Fibroblast of lung (primary cell): ENCODE data around the gene DNAJC11. TPM values are rescaled to one million over a fixed set of nuclear protein-coding genes. Genes with fewer than 3 reads are reported as not detected.

Experiments
- DNase-seq, 2 donors: peaks; one replicate each; pipeline versions ENCODE4 v3.0.0 to v3.0.0-alpha.2; 2010; ENCODE audit warnings: low read depth in 2 of 2
- H2AFZ ChIP-seq: 2 replicates; pipeline ENCODE4 v1.5.1; 2012; ENCODE audit warnings: low read length, control low read depth, inconsistent platforms
- H3K27ac ChIP-seq: 2 replicates; pipeline ENCODE4 v1.5.1; 2011; ENCODE audit warnings: low read length, control low read depth; ENCODE audit not compliant: insufficient read depth
- H3K27me3 ChIP-seq: 2 replicates; pipeline ENCODE4 v1.5.1; 2011; ENCODE audit warnings: mild to moderate bottlenecking, low read length; ENCODE audit not compliant: control insufficient read depth, insufficient read depth
- H3K36me3 ChIP-seq: 2 replicates; pipeline ENCODE4 v1.5.1; 2011; ENCODE audit warnings: low read length; ENCODE audit not compliant: control insufficient read depth, insufficient read depth
- H3K4me1 ChIP-seq: 2 replicates; pipeline ENCODE4 v1.5.1; 2011; ENCODE audit warnings: low read length; ENCODE audit not compliant: control insufficient read depth, insufficient read depth; ENCODE audit errors: extremely low read depth
- H3K4me2 ChIP-seq: 2 replicates; pipeline ENCODE4 v1.5.1; 2011; ENCODE audit warnings: low read length, control low read depth; ENCODE audit not compliant: insufficient read depth; ENCODE audit errors: extremely low read depth
- H3K4me3 ChIP-seq, 4 experiments: fragments of 200-600 bp in 1 of 4; sonication (generic) in 1 of 4; replicated peaks in 1 of 4; 2 replicates each; pipeline ENCODE4 v1.5.1; 2011 to 2016; ENCODE audit warnings: low read length in 4 of 4, low read depth in 3 of 4, mild to moderate bottlenecking in 3 of 4, control low read depth in 2 of 4, inconsistent platforms in 1 of 4, mixed read lengths in 1 of 4; ENCODE audit not compliant: insufficient read depth in 1 of 4; ENCODE audit errors: control extremely low read depth in 1 of 4
- H3K79me2 ChIP-seq: 2 replicates; pipeline ENCODE4 v1.5.1; 2012; ENCODE audit warnings: mild to moderate bottlenecking, low read length, inconsistent platforms; ENCODE audit not compliant: control insufficient read depth, insufficient read depth
- H3K9ac ChIP-seq: 2 replicates; pipeline ENCODE4 v1.5.1; 2011; ENCODE audit warnings: mild to moderate bottlenecking, low read length, control low read depth; ENCODE audit not compliant: insufficient read depth
- H3K9me3 ChIP-seq: 2 replicates; pipeline ENCODE4 v1.5.1; 2012; ENCODE audit warnings: low read depth, low read length; ENCODE audit not compliant: control insufficient read depth, insufficient read depth
- H4K20me1 ChIP-seq: 2 replicates; pipeline ENCODE4 v1.5.1; 2011; ENCODE audit warnings: low read length; ENCODE audit not compliant: control insufficient read depth, insufficient read depth; ENCODE audit errors: extremely low read depth
- EZH2 ChIP-seq: IDR thresholded peaks from 2 replicates; pipeline ENCODE4 v1.5.1; 2012; ENCODE audit warnings: low read length, control low read depth, mild to moderate bottlenecking; ENCODE audit errors: missing control alignments
- polyA plus RNA-seq, 2 donors: library from polyadenylated mRNA; depleted of rRNA in 1 of 2; stranded (reverse) in 1 of 2; unstranded in 1 of 2; fragments of >200 nt; gene quantifications; 2 replicates each; pipeline ENCODE4 v1.2.1, GENCODE V29; 2011 to 2012; ENCODE audit warnings: missing spikeins in 1 of 2
- total RNA-seq: library from RNA; depleted of rRNA; stranded (reverse); fragments of >200 nt; gene quantifications from 2 replicates; pipeline ENCODE4 v1.2.1, GENCODE V29; 2014
- TF ChIP-seq, protein P1 (sequence below), 2 donors: IDR thresholded peaks in 1 of 2; conservative IDR thresholded peaks in 1 of 2; 1 replicate in 1 of 2; 2 replicates in 1 of 2; pipeline ENCODE4 v1.5.1; 2011 to 2012; ENCODE audit warnings: low read length in 2 of 2, control low read depth in 1 of 2, inconsistent platforms in 1 of 2, low read depth in 1 of 2, mild to moderate bottlenecking in 1 of 2

DNAJC11 gene
- total and polyA plus RNA-seq, 2 donors (not counting 1 experiment from before 2014, with no cell fraction given) = 31.8 to 35.2 TPM

DNA sequence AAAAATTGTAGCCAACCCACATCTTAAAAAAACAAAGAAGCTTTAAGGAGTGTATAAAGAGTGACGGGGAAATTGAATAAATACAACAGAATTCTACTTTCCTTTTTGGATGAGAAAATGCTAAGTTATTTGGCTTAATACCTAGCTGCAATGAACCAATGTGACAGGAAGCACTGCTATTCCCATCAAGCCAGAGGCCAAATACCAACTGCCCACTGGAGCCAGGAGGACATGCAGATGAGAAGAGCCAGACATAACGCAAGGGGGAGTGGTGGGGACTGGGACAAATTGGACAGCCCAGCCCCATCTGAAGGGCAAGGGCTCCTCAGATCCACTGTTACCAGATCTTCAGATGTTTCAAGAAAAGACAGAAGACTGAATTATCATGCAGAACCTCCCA is 25.7 kb downstream of the DNAJC11 start:
- Histone ChIP-seq H2AFZ (no peak overlapping the region), H3K4me1 (no peaks in the 10 kb centered on the region), H3K27ac (no peak overlapping the region), H3K4me2 (no peak overlapping the region), H3K27me3 (no peaks in the 10 kb centered on the region), H4K20me1 (no peaks in the 10 kb centered on the region), H3K9me3 (no peaks in the 10 kb centered on the region), H3K79me2 (no peaks in the 10 kb centered on the region), H3K4me3 (no peak overlapping the region), H3K36me3 (peaks cover 1% of the 10 kb centered on the region), H3K9ac (no peak overlapping the region)
- no peak for DNase-seq
- TF ChIP-seq EZH2 = no peak
- TF ChIP-seq, protein P1, sequence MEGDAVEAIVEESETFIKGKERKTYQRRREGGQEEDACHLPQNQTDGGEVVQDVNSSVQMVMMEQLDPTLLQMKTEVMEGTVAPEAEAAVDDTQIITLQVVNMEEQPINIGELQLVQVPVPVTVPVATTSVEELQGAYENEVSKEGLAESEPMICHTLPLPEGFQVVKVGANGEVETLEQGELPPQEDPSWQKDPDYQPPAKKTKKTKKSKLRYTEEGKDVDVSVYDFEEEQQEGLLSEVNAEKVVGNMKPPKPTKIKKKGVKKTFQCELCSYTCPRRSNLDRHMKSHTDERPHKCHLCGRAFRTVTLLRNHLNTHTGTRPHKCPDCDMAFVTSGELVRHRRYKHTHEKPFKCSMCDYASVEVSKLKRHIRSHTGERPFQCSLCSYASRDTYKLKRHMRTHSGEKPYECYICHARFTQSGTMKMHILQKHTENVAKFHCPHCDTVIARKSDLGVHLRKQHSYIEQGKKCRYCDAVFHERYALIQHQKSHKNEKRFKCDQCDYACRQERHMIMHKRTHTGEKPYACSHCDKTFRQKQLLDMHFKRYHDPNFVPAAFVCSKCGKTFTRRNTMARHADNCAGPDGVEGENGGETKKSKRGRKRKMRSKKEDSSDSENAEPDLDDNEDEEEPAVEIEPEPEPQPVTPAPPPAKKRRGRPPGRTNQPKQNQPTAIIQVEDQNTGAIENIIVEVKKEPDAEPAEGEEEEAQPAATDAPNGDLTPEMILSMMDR (conservative IDR thresholded peaks at IDR 0.05 in 1 of 2, IDR thresholded peaks at IDR 0.05 in 1 of 2; ENCODE audit: low read depth in 1 of 2, low read length in 2 of 2) = no peak

GRCh38 chr1:6674771-6675170 is 26.8 kb downstream of the DNAJC11 start:
- H3K9me3 ChIP-seq = no peaks in the 10 kb centered on the region
- no peaks in the 10 kb centered on the region for H3K4me1 ChIP-seq
- H3K36me3 ChIP-seq = peaks cover 1% of the 10 kb centered on the region
- DNase-seq = no peak
- no peak overlapping the region for H3K9ac ChIP-seq
- H2AFZ ChIP-seq = no peak overlapping the region
- no peaks in the 10 kb centered on the region for H4K20me1 ChIP-seq
- no peak overlapping the region for H3K27ac ChIP-seq
- H3K4me3 ChIP-seq = no peak overlapping the region
- H3K27me3 ChIP-seq = no peaks in the 10 kb centered on the region
- no peak for TF ChIP-seq EZH2
- TF ChIP-seq, protein P1 (conservative IDR thresholded peaks at IDR 0.05 in 1 of 2, IDR thresholded peaks at IDR 0.05 in 1 of 2; ENCODE audit: low read depth in 1 of 2, low read length in 2 of 2) = no peak
- H3K4me2 ChIP-seq = no peak overlapping the region
- no peaks in the 10 kb centered on the region for H3K79me2 ChIP-seq

DNA sequence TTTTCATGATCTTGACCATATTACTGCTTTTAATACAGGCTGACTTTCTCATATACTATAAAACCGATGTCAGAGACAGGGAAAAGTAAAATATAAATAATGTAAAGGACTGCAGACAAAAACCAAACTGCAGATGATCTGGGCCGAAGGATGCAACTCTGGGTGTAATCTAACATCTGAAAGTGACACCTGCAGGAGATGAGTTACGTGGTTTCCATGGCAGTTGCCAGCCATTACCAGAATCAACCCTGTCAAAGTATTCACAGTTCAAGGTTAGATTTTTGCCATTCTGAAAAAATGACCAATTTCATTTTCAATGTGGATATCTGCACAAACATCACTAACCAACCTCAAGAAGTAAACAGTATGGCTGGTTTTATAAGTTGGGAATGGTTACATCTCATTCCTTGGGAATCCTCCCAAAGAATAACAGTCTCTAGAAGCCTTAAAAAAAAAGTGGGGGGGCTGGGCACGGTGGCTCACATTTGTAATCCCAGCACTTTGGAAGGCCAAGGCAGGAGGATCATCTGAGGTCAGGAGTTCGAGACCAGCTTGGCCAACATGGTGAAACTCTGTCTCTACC is 27.7 kb downstream of the DNAJC11 start:
- H3K4me2 ChIP-seq = no peak overlapping the region
- H3K27me3 ChIP-seq = no peaks in the 10 kb centered on the region
- DNase-seq = no peak
- peaks cover 1% of the 10 kb centered on the region for H3K36me3 ChIP-seq
- no peak for TF ChIP-seq EZH2
- TF ChIP-seq, protein P1 (conservative IDR thresholded peaks at IDR 0.05 in 1 of 2, IDR thresholded peaks at IDR 0.05 in 1 of 2; ENCODE audit: low read depth in 1 of 2, low read length in 2 of 2) = no peak
- no peaks in the 10 kb centered on the region for H3K9me3 ChIP-seq
- no peak overlapping the region for H3K27ac ChIP-seq
- H3K4me3 ChIP-seq = no peak overlapping the region
- H3K4me1 ChIP-seq = no peaks in the 10 kb centered on the region
- no peak overlapping the region for H2AFZ ChIP-seq
- no peaks in the 10 kb centered on the region for H3K79me2 ChIP-seq
- H4K20me1 ChIP-seq = no peaks in the 10 kb centered on the region
- no peak overlapping the region for H3K9ac ChIP-seq
